Pancreas (tissue), 10 donors: Measurements from ENCODE around the gene LAMA2. TPM values are rescaled to one million over a fixed set of nuclear protein-coding genes. Genes with fewer than 3 reads are reported as not detected.

Experiments used
- ATAC-seq, 4 donors: fragments of 200-7000 bp; cut with Tn5 transposase; one replicate each; pipeline versions ENCODE4 v1.8.0 to v1.9.1; 2020; ENCODE audit warnings: mild to moderate bottlenecking in 4 of 4, moderate library complexity in 4 of 4
- DNase-seq, 6 donors: peaks; one replicate each; pipeline ENCODE4 v3.0.0-alpha.2; 2020
- FAIRE-seq: peaks from 2 replicates; lab custom pipeline; 2012; peaks lifted over from hg19 to GRCh38; lab: Jason Lieb, UNC
- H3K27ac ChIP-seq, 4 donors: fragments of 200-600 bp; sonication (generic); 1 replicate in 3 of 4; 2 replicates in 1 of 4; pipeline versions ENCODE4 v1.5.0 to v1.8.0; 2020
- H3K27me3 ChIP-seq, 4 donors: fragments of 200-600 bp; one replicate each; pipeline ENCODE4 v1.8.0; 2021
- H3K36me3 ChIP-seq, 3 donors: fragments of 200-600 bp; sonication (generic) in 1 of 3; one replicate each; pipeline versions ENCODE4 v1.5.0 to v1.8.0; 2020 to 2021
- H3K4me1 ChIP-seq, 3 donors: fragments of 200-600 bp; one replicate each; pipeline ENCODE4 v1.8.0; 2021
- H3K4me3 ChIP-seq, 4 donors: fragments of 200-600 bp; sonication (generic) in 2 of 4; one replicate each; pipeline versions ENCODE4 v1.5.0 to v1.8.0; 2020 to 2021
- H3K9me3 ChIP-seq, 4 donors: fragments of 200-600 bp; one replicate each; pipeline ENCODE4 v1.8.0; 2021
- WGBS, 2 donors: extraction: QIAGEN DNeasy Blood & Tissue Kit; methylation state at CpG; one replicate each; pipeline ENCODE4 v1.1.7; 2013; 5-methylcytosine and 5-hydroxymethylcytosine counted together
- intact Hi-C, 3 donors: fragments of 100-400 bp; cut with DNase I; formaldehyde crosslinking; loops; one replicate each; pipeline versions ENCODE4 v1.11.1 to v1.14.2; 2022
- polyA plus RNA-seq, 2 donors: library from polyadenylated mRNA; stranded (reverse); fragments of 200-250 nt; gene quantifications; one replicate each; pipeline ENCODE4 v1.2.3, GENCODE V29; 2013
- total RNA-seq, 6 donors: library from RNA; stranded (reverse); fragmentation: NEBNext Ultra II Directional in 4 of 6; extraction: Animal tissue kit (Norgen Biotek cat#: 25700) in 4 of 6; gene quantifications; one replicate each; pipeline versions ENCODE4 v1.2.1 to v1.2.4, GENCODE V29; 2021 to 2023
- TF ChIP-seq, protein P1 (sequence below), 4 donors: fragments of 200-600 bp; sonication (generic) in 3 of 4; IDR thresholded peaks; one replicate each; pipeline versions ENCODE4 v1.5.0 to v1.8.0; 2021; ENCODE audit warnings: antibody characterized with exemption in 4 of 4
- donor health status: healthy with polysubstance abuse.
- donor health status: DM: no; HTN: no; CAD: no; lungs with moderate emphysema.
- donor health status: DM: no; HTN: no; CAD: no.
- donor health status: control.
- donor health status: control.
- donor health status: Bipolar disorder and iron deficiency.
- donor health status: DM: yes; HTN: yes; CAD: no.
- donor health status: DM: no; HTN: no; CAD: no.
- donor health status: DM: no; HTN: no; CAD: no.
- donor health status: DM: yes; HTN: yes; CAD: no.

LAMA2 gene
- total and polyA plus RNA-seq, 8 donors, result 1.2 to 26.2 (median 6.2) TPM

GRCh38 chr6:129523816-129524215, 640.9 kb downstream of the LAMA2 start:
- intact Hi-C loops, result no loop called here
- Histone ChIP-seq H3K36me3 (no peaks in the 10 kb centered on the region), H3K9me3 (no peaks in the 10 kb centered on the region), H3K4me1 (no peaks in the 10 kb centered on the region), H3K27ac (no peak overlapping the region), H3K27me3 (no peaks in the 10 kb centered on the region), H3K4me3 (no peak overlapping the region)
- WGBS, 2 donors, result 78 to 80% methylated on average over 4 of the region's 4 CpGs
- TF ChIP-seq, protein P1, sequence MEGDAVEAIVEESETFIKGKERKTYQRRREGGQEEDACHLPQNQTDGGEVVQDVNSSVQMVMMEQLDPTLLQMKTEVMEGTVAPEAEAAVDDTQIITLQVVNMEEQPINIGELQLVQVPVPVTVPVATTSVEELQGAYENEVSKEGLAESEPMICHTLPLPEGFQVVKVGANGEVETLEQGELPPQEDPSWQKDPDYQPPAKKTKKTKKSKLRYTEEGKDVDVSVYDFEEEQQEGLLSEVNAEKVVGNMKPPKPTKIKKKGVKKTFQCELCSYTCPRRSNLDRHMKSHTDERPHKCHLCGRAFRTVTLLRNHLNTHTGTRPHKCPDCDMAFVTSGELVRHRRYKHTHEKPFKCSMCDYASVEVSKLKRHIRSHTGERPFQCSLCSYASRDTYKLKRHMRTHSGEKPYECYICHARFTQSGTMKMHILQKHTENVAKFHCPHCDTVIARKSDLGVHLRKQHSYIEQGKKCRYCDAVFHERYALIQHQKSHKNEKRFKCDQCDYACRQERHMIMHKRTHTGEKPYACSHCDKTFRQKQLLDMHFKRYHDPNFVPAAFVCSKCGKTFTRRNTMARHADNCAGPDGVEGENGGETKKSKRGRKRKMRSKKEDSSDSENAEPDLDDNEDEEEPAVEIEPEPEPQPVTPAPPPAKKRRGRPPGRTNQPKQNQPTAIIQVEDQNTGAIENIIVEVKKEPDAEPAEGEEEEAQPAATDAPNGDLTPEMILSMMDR (IDR thresholded peaks at IDR 0.05), result no peak
- FAIRE-seq, result no peak
- DNase-seq, result no peak
- no peak for ATAC-seq

- Histone ChIP-seq H3K9me3 (no peaks in the 10 kb centered on the region), H3K27ac (no peak overlapping the region), H3K4me3 (no peak overlapping the region), H3K27me3 (no peaks in the 10 kb centered on the region), H3K4me1 (no peaks in the 10 kb centered on the region), H3K36me3 (no peaks in the 10 kb centered on the region)
- FAIRE-seq (no peak), ATAC-seq (no peak), DNase-seq (no peak)
- intact Hi-C loops, result no loop called here
- WGBS, 2 donors, result 92 to 93% methylated on average over 1 of the region's 1 CpG
- TF ChIP-seq, protein P1 (IDR thresholded peaks at IDR 0.05), result no peak
Observed at GRCh38 chr6:129525055-129525454, 642.1 kb downstream of the LAMA2 start.

DNA sequence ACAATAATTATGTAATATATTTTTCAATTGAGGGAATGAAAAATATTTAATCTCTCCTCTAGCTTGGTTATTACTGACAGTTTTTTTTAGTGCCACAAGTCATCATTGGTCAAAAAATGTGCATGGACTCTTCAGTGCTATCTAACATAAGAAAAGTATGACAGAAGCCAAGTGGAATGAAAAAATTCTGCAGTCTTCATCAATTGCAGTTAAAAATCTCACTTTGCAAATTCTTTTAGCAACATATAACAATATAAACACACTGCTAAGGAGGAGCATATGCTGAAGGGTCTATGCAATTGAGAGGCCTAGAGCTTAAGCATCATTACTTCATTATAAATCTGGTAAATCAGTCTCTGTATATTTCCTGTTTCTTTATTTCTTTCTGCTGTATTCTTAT, 652.0 kb downstream of the LAMA2 start:
- ATAC-seq (no peak), FAIRE-seq (no peak), DNase-seq (no peak)
- Histone ChIP-seq H3K36me3 (peaks cover 0 to 8% (median 0%) of the 10 kb centered on the region in 3 donors), H3K27me3 (no peaks in the 10 kb centered on the region), H3K4me3 (no peak overlapping the region), H3K9me3 (no peaks in the 10 kb centered on the region), H3K27ac (no peak overlapping the region), H3K4me1 (no peaks in the 10 kb centered on the region)
- TF ChIP-seq, protein P1 (IDR thresholded peaks at IDR 0.05), result no peak
- intact Hi-C loops, result no loop called here

DNA sequence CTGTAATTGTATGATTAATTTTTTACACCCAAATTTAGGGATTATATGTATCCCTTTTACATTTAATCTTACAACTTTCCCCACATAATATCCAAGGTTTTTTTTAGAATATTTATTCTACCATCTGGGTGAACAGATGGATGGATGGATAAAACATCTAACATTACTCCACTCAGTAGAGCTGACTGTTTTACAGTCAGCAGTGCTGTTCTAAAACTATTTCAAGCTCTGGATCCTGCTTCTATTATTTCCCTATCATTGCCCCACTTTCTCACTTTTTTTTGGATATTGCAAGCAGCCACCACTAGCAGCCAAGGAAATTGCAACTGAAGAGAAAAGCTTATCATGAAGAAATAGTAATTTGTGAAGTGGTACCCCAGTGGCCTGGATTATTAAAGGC, 653.3 kb downstream of the LAMA2 start:
- TF ChIP-seq, protein P1 (IDR thresholded peaks at IDR 0.05), result no peak
- DNase-seq (no peak), ATAC-seq (no peak), FAIRE-seq (no peak)
- intact Hi-C loops, result no loop called here
- Histone ChIP-seq H3K9me3 (no peaks in the 10 kb centered on the region), H3K27me3 (no peaks in the 10 kb centered on the region), H3K4me3 (no peak overlapping the region), H3K4me1 (no peaks in the 10 kb centered on the region), H3K27ac (no peak overlapping the region), H3K36me3 (peaks cover 0 to 8% (median 0%) of the 10 kb centered on the region in 3 donors)

GRCh38 chr6:129539032-129539431, 656.1 kb downstream of the LAMA2 start:
- no peak overlapping the region for H3K27ac ChIP-seq
- H3K4me1 ChIP-seq, result no peaks in the 10 kb centered on the region
- intact Hi-C loops, result no loop called here
- H3K27me3 ChIP-seq, result no peaks in the 10 kb centered on the region
- FAIRE-seq (no peak), ATAC-seq (no peak), DNase-seq (no peak)
- 69 to 83% methylated on average over 2 of the region's 2 CpGs for WGBS, 2 donors
- TF ChIP-seq, protein P1 (IDR thresholded peaks at IDR 0.05), result no peak
- H3K36me3 ChIP-seq, result peaks cover 0 to 8% (median 0%) of the 10 kb centered on the region in 3 donors
- no peak overlapping the region for H3K4me3 ChIP-seq
- no peaks in the 10 kb centered on the region for H3K9me3 ChIP-seq
